Activated effector memory CD4-positive, alpha-beta T cell treated with Interleukin-2 at 50 U/mL for 16 hours (primary cell): Measurements from ENCODE around the gene GMPR.
"Not testable (repeated sequence)": the region's sequence is repeated elsewhere in the genome, so short reads cannot be mapped to it uniquely, and the experiment has no call there.

Source experiments
- DNase-seq: peaks from one replicate; pipeline ENCODE4 v3.0.0-alpha.2; 2020

GMPR gene

DNA sequence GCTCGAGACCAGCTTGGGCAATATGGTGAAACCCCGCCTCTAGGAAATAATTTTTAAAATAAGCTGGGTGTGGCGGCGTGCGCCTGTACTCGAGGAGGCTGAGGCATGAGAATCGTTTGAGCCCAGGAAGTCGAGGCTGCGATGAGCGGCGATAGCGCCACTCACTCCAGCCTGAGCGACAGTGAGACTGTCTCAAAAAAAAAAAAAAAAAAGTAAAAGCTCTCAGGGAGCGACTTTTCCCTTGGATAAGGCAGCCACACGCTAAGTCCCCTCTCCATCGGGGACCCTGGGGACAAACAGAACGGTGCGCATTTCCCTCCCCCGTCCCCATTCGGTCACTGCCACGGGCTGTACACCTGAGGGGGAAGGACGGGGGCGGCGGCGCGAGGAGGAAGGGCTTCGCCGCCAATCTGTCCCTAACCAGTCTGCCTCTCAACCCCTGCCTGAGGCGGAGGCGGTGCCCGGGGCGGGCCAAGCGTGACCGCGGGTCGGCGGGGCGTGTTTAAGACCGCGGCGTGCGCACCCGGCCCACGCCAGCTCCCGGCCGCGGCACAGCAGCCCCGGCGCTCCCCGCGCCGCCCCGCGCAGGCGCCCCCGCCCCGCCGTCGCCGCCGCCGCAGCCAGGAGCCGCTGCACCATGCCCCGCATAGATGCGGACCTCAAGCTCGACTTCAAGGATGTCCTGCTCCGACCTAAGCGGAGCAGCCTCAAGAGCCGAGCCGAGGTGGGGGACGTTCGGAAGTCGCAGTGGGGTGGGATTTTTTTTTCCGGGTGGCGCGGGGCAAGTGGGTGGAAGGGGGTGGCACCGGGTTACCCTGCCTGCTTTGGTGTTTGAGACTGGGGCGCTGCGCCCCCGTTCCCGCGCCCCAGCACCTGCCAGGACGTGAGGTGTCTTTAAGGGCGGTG is at the start of gene GMPR:
TSS of gene GMPR (plus strand) at position 531 of the 906 bp plus-strand sequence. CDS start at position 638, 107 bp downstream.
- peak; percentile 59 for DNase-seq

DNA sequence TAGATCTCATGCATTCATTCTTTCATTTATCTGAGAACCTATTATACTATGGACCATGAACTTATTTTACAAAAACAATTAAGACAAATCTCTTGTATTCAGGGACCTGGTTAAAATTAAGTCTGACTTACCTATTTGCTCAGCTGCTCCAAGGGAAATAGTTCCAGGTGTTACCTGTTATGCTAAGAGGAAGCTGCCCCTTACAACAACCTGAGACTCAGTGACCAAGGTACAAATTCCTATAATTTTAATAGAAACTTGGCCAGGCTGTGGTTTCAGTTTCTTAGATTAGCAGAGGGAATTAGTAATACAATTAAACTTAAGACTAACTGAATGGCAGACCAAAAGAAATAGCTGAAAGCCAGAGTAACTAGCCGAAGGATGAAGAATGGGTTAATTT is 48.2 kb upstream of the GMPR start:
- no peak for DNase-seq

DNA sequence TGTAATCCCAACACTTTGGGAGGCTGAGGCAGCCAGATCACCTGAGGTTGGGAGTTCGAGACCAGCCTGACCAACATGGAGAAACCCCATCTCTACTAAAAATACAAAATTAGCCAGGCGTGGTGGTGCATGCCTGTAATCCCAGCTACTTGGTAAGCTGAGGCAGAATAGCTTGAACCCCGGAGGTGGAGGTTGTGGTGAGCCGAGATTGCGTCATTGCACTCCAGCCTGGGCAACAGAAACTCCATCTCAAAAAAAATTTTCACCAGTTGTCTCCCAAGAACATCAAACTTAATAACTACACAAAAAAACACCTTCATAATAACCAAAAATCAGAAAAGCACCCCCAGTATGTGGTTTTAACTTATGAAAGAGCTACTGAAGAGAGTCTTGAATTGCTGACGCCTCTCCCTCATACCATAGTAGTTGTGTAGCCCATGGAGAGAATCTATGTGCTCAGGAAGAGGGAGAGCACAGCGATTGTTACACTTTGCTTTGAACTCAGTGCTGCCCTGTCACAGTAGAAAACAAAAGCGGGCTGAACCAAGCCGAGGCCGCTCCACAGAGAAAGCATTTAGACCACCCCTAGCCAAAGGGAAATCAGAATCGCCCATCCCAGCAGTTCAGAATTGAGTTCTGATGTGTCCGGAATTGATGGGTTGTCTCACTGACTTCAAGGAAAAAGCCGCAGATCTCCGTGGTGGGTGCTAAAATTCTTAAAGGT is 42.0 kb upstream of the GMPR start:
- DNase-seq, result no peak

DNA sequence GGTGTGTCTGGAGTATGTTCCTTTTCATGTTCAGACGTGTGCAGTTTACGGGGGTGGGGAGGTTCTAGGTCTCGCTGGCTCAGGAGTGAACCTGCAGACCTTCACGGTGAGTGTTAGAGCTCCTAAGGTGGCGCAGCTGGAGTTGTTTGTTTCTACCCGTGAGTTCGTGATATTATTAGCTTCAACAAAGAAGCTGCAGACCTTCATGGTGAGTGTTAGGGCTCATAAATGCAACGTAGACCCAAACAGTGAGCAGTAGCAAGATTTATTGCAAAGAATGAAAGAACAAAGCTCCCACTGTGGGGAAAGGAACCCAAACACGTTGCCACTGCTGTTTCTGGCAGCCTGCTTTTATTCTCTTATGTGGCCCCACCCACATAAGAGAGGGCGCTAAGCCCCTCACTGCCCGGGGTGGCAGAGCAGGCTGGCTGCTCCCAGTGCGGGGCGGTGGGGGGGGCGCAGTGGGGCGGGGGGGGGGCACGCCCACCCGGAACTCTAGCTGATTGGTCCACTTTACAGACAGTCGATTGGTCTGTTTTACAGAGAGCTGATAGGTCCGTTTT is 41.3 kb upstream of the GMPR start:
- DNase-seq, result no peak

DNA sequence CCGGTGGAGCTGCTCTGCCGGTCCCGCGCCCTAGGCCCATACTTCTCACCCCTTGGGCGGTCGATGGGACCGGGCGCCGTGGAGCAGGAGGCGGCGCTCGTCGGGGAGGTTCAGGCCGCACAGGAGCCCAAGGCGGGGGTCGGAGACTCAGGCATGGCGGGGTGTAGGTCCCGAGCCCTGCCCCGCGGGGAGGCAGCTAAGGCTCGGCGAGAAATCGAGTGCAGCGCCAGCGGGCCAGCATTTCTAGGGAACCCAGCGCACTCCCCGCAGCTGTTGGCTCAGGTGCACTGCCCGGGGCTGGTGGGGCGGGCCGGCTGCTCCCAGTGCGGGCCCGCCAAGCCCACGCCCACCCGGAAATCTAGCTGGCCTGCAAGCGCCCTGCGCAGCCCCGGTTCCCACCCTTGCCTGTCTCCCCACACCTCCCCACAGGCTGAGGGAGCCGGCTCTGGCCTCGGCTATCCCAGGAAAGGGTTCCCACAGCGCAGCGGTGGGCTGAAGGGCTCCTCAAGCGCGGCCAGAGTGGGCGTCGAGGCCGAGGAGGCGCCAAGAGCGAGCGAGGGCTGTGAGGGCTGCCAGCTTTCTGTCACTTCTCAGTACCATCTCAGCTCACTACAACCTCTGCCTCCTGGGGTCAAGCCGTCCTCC is 40.2 kb upstream of the GMPR start:
- DNase-seq, result no peak

DNA sequence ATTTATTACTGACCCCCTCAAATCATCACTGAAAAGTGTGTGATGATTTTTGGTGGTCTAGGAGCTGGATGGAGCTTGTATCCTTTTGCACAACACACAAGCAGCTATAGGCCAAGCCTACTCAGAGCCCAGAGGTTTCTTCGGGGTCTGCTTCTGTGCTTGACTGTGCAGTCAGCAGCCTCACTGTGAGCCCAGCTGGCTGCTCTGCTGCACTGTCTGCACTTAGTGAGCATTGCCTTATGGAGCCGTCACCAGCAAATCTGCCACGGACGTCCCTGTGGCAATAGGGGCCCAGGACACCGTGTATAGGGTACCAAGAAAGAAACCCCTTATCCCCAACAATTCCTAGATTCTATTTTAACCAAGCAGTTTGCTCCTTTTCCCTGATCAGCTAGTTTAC is 38.6 kb upstream of the GMPR start:
- no peak for DNase-seq

DNA sequence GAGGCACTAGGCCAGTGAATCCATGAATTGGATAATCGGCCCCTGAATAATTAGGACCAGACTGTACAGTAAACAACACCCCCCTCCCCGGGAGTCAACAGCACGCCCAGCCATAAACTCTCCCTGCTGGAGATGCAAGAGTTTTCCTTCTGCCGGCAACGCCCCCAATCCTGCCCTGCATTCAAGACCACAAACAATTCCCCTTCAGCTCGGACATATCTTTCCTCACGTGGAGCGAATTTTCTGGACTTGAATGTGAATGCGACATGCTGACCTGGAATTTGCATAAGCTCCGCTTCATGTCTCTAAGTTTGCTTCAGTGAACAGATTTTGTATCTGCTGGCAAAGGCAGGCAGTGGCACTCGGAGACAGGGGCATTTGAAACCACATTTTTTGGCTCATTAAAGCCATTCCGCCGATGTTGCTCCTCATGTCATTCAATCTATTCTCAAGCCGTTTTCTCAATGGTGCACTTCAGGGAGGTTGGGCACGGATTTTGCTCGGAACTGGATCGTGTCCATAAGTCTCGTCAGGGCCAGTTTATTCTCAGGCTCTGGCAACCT is 38.0 kb upstream of the GMPR start:
- no peak for DNase-seq

DNA sequence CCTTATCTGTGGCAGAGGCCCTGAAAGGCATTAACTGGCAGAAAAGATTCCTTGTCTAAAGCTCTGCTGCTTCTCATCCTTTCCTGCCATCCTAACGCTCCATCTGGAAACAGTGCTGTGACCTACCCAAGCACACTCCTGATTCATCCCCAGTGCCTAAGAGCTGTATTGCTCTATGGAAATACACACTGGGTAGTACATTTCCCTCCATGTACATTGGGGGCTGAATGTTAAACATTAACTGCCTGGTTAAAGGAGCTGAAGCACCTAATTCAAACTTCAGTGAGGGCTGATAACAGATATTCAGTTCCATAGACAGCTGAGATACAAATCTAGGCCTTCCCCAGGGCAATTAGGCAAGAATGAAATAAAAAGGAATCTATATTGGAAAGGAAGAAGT is 36.7 kb upstream of the GMPR start:
- no peak for DNase-seq

DNA sequence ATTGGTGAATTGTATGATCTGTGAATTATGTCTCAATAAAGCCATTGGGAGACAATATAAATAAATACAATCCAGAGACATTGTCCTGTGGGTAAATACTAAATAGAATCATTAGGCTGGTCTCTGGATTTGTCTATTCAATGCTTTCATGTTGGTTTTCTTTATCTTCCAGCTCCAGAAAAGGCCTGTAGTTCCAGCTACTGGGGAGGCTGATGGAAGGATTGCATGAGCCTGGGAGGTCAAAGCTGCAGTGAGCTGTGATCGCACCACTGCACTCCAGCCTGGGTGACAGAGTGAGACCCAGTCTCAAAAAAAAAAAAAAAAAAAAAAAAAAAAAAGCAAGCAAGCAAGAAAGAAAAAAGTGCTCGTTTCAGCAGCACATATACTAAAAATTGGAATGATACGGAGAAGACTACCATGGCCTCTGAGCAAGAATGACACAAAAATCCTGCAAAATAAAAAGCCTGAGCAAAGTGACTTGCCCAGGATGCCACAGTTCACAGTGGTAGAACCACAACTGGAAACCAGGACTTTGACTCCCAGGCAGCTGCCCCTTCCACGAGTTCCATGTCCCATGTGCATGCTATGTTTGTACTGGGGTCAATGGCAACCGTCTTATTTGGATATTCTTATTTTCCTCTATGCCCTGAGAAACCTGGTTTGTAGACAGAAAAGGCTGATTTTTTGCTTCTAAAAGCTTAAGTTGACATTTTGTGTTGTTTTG is 33.6 kb upstream of the GMPR start:
- DNase-seq, result no peak

DNA sequence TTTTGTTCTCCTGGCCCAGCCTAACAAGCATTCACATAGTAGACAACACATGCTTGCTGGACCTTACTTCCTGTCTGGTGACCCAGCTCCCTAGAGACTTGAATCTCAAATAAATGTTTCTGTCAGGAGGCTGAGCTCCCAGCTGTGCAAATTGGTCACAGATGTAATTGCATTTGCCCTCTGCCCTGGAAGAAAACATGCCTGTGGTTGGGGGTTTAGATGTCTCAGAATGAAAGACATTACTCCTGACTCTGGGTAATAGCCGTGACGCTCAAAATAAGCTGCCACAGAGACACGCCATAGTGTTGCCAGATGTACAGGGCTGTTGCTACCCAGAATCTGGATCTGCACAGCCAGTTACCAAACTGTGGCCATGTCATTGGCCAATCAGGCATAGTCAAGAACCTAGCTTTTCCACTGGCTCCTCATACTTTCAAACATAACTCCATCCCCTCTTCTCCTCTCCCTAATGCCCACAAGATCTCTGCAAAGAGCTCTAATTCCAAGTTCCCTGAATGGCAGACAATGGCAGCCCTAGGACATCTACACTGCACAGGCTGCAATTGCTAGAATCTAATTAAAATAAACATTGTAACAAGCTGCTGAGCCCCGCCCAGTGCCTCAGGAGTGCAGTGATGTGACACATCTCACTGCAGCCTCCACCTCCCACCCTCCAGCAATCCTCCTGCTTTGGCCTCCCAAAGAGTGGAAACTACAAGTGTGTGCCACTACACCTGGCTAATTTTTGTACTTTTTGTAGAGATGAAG is 32.8 kb upstream of the GMPR start:
- no peak for DNase-seq

DNA sequence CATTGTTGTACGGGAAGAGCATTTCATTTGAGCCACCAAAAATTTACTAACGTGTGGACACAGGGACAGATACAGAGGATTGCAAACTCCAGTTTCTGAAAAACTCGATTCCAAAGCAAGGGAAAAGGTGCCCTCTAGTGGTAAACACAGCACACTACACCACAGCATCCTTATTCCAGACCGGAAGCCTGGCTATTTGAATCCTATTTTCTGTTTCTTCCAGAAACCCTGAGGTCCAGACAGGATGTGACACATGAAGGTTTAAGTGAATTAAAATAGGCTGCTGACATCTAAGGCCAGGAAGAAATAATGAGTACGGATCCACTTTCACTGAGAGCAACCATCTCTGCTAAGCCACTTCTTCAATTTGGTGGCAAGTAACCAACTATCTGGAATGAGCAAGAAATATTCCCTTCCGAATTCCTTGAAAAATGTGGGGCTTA is 31.8 kb upstream of the GMPR start:
- no peak for DNase-seq

DNA sequence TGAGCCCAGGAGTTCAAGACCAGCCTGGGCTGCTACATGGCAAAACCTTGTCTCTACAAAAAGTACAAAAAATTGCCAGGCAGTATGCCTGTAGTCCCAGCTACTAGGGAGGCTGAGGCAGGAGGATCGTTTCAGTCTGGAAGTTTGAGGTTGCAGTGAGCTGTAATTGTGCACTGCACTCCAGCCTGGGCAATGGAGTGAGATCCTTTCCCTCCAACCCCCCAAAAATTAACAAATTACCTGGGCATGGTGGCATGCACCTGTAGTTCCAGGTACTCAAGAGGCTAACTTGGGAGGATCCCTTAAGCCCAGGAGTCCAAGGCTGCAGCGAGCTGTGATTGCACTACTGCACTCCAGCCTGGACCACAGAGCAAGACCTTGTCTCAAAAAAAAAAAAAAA is 29.4 kb upstream of the GMPR start:
- DNase-seq, result no peak

DNA sequence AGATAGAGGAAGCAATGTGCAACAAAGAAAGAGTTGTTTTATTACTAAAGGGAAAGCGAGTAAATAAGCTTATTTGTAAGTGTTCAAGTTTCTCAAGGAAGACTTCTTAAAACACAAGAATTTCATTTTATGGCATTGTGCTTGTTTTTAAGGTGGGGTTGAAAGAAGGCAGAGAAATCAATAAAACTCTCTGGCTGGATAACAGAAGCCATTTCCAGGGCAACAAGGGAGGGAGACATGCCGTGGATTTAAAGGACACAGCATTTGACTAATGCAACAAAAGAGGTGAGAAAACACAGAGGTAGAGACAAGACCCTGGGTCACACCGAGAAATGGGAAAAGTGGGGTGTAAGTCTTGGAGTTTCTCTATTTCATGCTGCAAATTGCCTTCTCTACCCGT is 28.8 kb upstream of the GMPR start:
- DNase-seq, result no peak

DNA sequence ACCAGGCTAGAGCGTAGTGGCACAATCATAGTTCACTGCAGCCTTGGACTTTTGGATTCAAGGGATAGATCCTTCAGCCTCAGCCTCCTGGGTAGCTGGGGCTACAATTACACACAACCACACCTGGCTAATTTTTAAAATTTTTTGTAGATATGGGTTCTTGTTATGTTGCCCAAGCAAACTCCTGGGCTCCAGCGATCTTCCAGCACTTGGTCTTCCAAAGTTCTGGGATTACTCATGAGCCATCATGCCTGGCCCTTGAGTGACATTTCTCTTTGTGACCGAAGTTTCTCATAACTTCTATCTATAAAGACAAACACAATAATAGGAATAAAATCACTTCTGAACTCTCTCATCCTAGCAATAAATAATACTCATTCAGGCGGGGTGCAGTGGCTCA is 26.1 kb upstream of the GMPR start:
- no peak for DNase-seq

DNA sequence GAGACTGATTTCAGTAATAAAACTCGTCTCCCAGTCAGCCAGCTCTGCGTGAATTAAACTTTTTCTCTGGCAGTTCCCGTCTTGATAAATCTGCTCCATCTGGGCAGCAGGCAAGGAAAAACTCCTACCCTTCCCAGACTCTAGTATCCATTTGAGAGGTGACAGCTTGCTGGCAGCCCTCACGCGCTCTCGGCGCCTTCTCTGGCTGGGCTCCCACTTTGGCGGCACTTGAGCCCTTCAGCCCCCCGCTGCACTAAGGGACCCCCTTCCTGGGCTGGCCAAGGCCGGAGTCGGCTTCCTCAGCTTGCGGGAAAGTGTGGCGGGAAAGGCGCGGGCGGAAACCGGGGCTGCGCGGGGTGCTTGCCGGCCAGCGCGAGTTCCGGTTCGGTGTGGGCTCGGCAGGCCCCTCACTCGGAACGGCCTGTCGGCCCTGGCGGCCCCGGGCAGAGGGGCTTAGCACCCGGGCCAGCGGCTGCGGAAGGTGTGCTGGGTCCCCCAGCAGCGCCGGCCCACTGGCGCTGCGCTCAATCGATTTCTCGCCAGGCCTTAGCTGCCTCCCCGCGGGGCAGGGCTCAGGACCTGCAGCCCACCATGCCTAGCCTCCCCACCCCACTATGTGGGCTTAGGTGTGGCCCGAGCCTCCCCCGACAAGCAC is 21.8 kb upstream of the GMPR start:
- DNase-seq, result no peak

DNA sequence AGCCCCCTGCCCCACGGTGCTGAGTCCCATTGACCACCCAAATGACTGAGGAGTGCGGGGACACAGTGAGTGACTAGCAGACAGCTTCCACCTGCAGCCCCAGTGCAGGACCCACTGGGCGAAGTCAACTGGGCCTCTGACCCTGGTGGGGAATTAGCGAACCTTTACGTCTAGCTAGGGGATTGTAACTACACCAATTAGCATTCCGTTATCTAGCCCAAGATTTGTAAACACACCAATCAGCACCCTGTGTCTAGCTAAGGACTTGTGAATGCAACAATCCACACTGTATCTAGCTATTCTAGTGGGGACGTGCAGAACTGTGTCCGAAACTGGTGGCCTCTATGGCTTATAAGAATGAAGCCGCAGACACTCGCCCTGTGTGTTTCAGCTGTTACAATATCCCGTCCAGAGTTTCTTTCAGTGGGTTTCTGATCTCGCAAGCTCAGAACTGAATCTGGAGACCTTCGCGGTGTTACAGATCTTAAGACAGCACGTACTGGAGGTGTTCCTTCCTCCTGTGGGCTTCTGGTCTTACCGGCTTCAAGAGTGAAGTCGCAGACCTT is 21.1 kb upstream of the GMPR start:
- DNase-seq, result no peak

DNA sequence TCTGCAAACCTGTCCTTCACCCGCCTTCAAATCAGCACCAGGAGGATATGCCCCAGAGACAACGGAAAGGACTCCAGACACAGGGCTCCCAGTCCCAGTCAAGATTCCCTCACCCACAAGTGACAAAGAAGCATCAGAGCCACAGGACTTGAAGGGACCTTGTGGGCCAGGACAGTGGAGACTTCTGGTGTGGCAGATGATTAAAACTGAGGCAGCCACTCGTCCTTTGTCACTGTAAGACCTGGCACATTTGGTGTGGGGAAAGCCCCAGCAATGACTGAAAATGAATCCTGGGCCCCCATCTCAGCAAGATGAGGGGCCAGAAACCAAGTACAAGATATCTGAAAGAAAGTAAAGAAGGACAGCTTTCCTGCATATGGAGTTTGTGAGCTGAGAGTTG is 15.6 kb upstream of the GMPR start:
- DNase-seq, result no peak

DNA sequence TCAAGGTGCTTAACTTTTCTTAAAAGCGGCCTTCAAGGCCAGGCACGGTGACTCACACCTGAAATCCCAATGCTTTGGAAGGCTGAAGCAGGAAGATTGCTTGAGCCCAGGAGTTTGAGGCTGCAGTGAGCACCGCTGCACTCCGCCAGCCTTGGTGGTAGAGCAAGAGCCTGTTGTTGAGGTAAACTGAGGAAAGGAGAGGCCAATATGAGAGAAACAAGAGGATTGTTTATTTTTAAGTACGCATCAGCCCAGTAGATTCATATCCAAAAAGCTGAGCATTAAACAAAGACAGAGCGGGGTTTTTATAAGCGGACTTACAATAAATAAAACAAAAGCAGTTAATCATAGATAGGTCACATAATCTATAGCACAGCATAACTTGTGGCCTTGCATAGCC is 15.0 kb upstream of the GMPR start:
- no peak for DNase-seq

DNA sequence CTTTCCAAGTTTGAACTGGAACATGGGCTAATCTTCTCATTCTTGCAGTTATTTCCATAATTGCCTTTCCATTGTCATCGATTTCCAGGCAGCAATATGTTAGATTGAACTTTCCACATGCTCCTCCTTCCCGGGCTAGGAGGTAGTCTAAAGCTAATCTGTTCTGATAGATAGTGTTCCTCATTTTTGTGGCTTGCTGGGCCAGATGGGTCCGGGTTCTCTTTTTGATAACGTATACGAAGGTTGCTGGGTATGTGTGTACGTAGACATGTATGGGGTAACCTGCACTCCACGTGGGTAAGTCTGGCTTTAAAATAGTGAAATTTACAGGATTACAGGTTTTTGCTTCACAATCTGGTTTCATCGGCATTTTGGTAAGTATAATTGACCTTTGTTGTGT is 14.0 kb upstream of the GMPR start:
- DNase-seq, result no peak

DNA sequence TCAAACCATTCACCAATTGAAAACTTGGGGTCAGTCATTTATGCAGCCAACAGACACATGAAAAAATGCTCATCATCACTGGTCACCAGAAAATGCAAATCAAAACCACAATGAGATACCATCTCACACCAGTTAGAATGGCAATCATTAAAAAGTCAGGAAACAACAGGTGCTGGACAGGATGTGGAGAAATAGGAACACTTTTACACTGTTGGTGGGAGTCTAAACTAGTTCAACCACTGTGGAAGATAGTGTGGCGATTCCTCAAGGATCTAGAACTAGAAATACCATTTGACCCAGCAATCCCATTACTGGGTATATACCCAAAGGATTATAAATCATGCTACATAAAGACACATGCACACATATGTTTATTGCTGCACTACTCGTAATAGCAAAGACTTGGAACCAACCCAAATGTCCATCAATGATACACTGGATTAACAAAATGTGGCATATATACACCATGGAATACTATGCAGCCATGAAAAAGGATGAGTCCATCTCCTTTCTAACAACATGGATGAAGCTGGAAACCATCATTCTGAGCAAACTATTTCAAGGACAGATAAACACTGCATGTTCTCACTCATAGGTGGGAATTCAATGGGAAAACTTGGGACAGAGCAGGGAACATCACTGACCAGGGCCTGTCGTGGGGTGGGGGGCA is 13.2 kb upstream of the GMPR start:
- DNase-seq, result not testable (repeated sequence)
